GM12878 (cell line): ENCODE measurements around the gene MAP3K5. TPM values are rescaled to one million over a fixed set of nuclear protein-coding genes. Genes with fewer than 3 reads are reported as not detected.

ENCODE experiments used
- ATAC-seq: fragments of 200-7000 bp; cut with Tn5 transposase; 3 replicates; pipeline ENCODE4 v1.9.1; 2020; ENCODE audit warnings: mild to moderate bottlenecking, moderate library complexity
- BruUV-seq: library from RNA; stranded (reverse); fragments of 400-500 nt; replicated peaks from 2 replicates; lab custom pipeline; 2021; lab: Mats Ljungman, UMichigan
- CTCF ChIA-PET: fragments of 300-600 bp; sonication (Branson Sonifier 250); formaldehyde crosslinking; extraction: SDS; loops from one replicate; lab custom pipeline; 2021; ENCODE audit warnings: inconsistent platforms; lab: Yijun Ruan, JAX
- POLR2A ChIA-PET: fragments of 350-600 bp; formaldehyde crosslinking; extraction: SDS; loops from one replicate; lab custom pipeline; 2021; ENCODE audit warnings: inconsistent platforms; lab: Charles Lee
- RAD21 ChIA-PET: fragments of 300-600 bp; sonication (Branson Sonifier 250); formaldehyde crosslinking; loops from one replicate; lab custom pipeline; 2023; ENCODE audit warnings: antibody characterized with exemption; ENCODE audit not compliant: unreplicated experiment; lab: Charles Lee
- SMC1A ChIA-PET: fragments of 300-600 bp; sonication (Branson Sonifier 250); formaldehyde crosslinking; loops from one replicate; lab custom pipeline; 2023; ENCODE audit not compliant: unreplicated experiment, uncharacterized antibody; lab: Charles Lee
- DNase-seq: peaks from one replicate; pipeline ENCODE4 v3.0.0-alpha.2; 2011; ENCODE audit warnings: low read depth, low spot score
- FAIRE-seq: peaks from 3 replicates; lab custom pipeline; 2011; peaks lifted over from hg19 to GRCh38; lab: Jason Lieb, UNC
- H2AFZ ChIP-seq: 2 replicates; pipeline ENCODE4 v1.6.0; 2011; ENCODE audit warnings: low read depth, low read length, control low read depth; ENCODE audit not compliant: control insufficient read depth
- H3K27ac ChIP-seq: 2 replicates; pipeline ENCODE4 v1.5.1; 2011; ENCODE audit warnings: control low read depth; ENCODE audit not compliant: control insufficient read depth, insufficient read depth
- H3K27me3 ChIP-seq, 2 experiments: replicated peaks in 1 of 2; 2 replicates each; pipeline versions ENCODE4 v1.6.0 to v1.6.1; 2011; ENCODE audit warnings: low read length in 1 of 2; ENCODE audit not compliant: control insufficient read depth in 2 of 2, insufficient read depth in 2 of 2
- H3K36me3 ChIP-seq, 2 experiments: 2 replicates each; pipeline ENCODE4 v1.5.1; 2011; ENCODE audit warnings: low read length in 1 of 2; ENCODE audit not compliant: control insufficient read depth in 2 of 2, insufficient read depth in 2 of 2
- H3K4me1 ChIP-seq: 2 replicates; pipeline ENCODE4 v1.6.1; 2011; ENCODE audit warnings: mild to moderate bottlenecking, low read length, moderate library complexity, mixed read lengths; ENCODE audit not compliant: control insufficient read depth, insufficient read depth
- H3K4me2 ChIP-seq: 2 replicates; pipeline ENCODE4 v1.6.0; 2011; ENCODE audit warnings: control low read depth; ENCODE audit not compliant: control insufficient read depth, insufficient read depth
- H3K4me3 ChIP-seq: fragments of 200-600 bp; sonication (generic); 2 replicates; pipeline ENCODE4 v1.5.1; 2016
- H3K79me2 ChIP-seq: 2 replicates; pipeline ENCODE4 v1.6.0; 2011; ENCODE audit warnings: low read length; ENCODE audit not compliant: control insufficient read depth, insufficient read depth
- H3K9ac ChIP-seq: 2 replicates; pipeline ENCODE4 v1.8.0; 2011; ENCODE audit warnings: low read length, control low read depth, mixed read lengths; ENCODE audit not compliant: control insufficient read depth, insufficient read depth
- H3K9me3 ChIP-seq: replicated peaks from 3 replicates; pipeline ENCODE4 v1.5.1; 2011; ENCODE audit warnings: mild to moderate bottlenecking, low read length; ENCODE audit not compliant: control insufficient read depth, insufficient read depth
- H4K20me1 ChIP-seq: 2 replicates; pipeline ENCODE4 v1.6.0; 2011; ENCODE audit not compliant: control insufficient read depth, insufficient read depth
- BHLHE40 ChIP-seq, 2 experiments: fragments of 450-650 bp in 1 of 2; IDR thresholded peaks; 2 replicates each; pipeline ENCODE4 v1.6.1; 2011 to 2017; ENCODE audit warnings: low read depth in 2 of 2, borderline replicate concordance in 1 of 2, improper control_type of control experiment in 1 of 2, low read length in 1 of 2, mild to moderate bottlenecking in 1 of 2
- EGR1 ChIP-seq, 2 experiments: IDR thresholded peaks; 1 replicate in 1 of 2; 2 replicates in 1 of 2; pipeline ENCODE4 v1.6.1; 2011 to 2012; ENCODE audit warnings: low read depth in 2 of 2, low read length in 2 of 2, borderline replicate concordance in 1 of 2, mild to moderate bottlenecking in 1 of 2, moderate library complexity in 1 of 2
- JUNB ChIP-seq: IDR thresholded peaks from 2 replicates; pipeline ENCODE4 v1.6.1; 2016; ENCODE audit warnings: antibody characterized with exemption, mild to moderate bottlenecking
- PAX5 ChIP-seq: IDR thresholded peaks from 2 replicates; pipeline ENCODE4 v1.6.1; 2011; ENCODE audit warnings: low read depth, low read length, borderline replicate concordance
- RFX5 ChIP-seq: IDR thresholded peaks from 2 replicates; pipeline ENCODE4 v1.6.1; 2011; ENCODE audit warnings: low read depth, low read length, improper control_type of control experiment
- SMAD1 ChIP-seq: fragments of 450-650 bp; IDR thresholded peaks from 2 replicates; pipeline ENCODE4 v1.6.1; 2018; ENCODE audit warnings: mild to moderate bottlenecking, low read depth; ENCODE audit not compliant: partially characterized antibody
- SP1 ChIP-seq: IDR thresholded peaks from one replicate; pipeline ENCODE4 v1.6.1; 2011; ENCODE audit warnings: low read depth, low read length
- TCF7 ChIP-seq: IDR thresholded peaks from 2 replicates; pipeline ENCODE4 v1.6.1; 2014; ENCODE audit warnings: antibody characterized with exemption, borderline replicate concordance
- YY1 ChIP-seq: IDR thresholded peaks from 2 replicates; pipeline ENCODE4 v1.6.1; 2011; ENCODE audit warnings: low read depth, mild to moderate bottlenecking, low read length
- ZZZ3 ChIP-seq: IDR thresholded peaks from 2 replicates; pipeline ENCODE4 v1.6.1; 2011; ENCODE audit warnings: low read depth; ENCODE audit not compliant: control insufficient read depth, insufficient read length
- WGBS: methylation state at CpG from one replicate; pipeline ENCODE4 v1.1.6; 2016; ENCODE audit warnings: low lambda C conversion rate; ENCODE audit not compliant: insufficient replicate concordance, insufficient coverage; ENCODE audit errors: missing lambda C conversion rate; 5-methylcytosine and 5-hydroxymethylcytosine counted together
- in situ Hi-C: fragments of 300-500 bp; cut with MboI; formaldehyde crosslinking; loops from 9 replicates; pipeline ENCODE4 v1.14.3; 2018; ENCODE audit warnings: mixed read lengths
- intact Hi-C: fragments of 100-400 bp; cut with micrococcal nuclease; formaldehyde crosslinking; loops from one replicate; pipeline ENCODE4 v1.14.2; 2022; ENCODE audit not compliant: unreplicated experiment
- polyA plus RNA-seq, 11 experiments: library from polyadenylated mRNA; depleted of rRNA in 4 of 11; unstranded in 6 of 11; stranded (reverse) in 5 of 11; fragments of >200 nt; fragmentation: Nextera tagmentation in 4 of 11; fragmentation: Illumina TruSeq in 1 of 11; extraction: Ambion mirVana in 4 of 11; extraction: Trizol in 1 of 11; gene quantifications; 1 replicate in 1 of 11; 2 replicates in 10 of 11; pipeline versions ENCODE4 v1.2.1 to v1.2.3, GENCODE V29; 2011 to 2016; ENCODE audit warnings: inconsistent platforms in 2 of 11, missing spikeins in 2 of 11, low read depth in 1 of 11
- total RNA-seq, 4 experiments: library from RNA; depleted of rRNA in 3 of 4; stranded (reverse); fragments of >200 nt in 3 of 4; fragmentation: Illumina TruSeq in 1 of 4; extraction: Trizol in 1 of 4; gene quantifications; 2 replicates each; pipeline versions ENCODE4 v1.2.1 to v1.2.3, GENCODE V29; 2013 to 2021
- TF ChIP-seq, protein P1 (sequence below): fragments of 450-650 bp; IDR thresholded peaks from 2 replicates; pipeline ENCODE4 v1.6.1; 2017; ENCODE audit warnings: low read depth, mild to moderate bottlenecking, moderate library complexity

The MAP3K5 gene
- total and polyA plus RNA-seq, 10 of the 15 experiments (the other 5 are each of a cell fraction or from before 2014, with no cell fraction given) = 5.4 to 34.3 (median 26.4) TPM

DNA sequence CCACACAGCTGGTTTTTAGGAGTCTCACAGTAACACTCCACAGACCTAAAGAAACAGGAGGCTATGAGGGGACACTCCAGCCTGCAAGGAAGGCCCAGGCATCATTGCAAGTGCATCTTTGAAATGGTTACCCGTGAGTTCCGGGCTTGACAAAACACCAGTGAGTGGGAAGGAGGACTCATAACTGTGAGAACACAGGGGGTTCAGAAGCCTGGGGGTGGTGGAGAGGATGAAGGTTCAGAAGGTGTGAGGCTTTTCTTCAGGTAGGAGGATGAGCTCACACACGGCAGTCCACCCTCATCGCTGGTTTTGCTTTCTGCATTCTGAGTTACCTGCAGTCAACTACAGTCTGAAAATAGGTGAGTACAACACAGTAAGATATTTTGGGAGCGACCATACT lies 282.0 kb downstream of the MAP3K5 start:
- H3K27me3 ChIP-seq = no peaks in the 10 kb centered on the region
- ChIA-PET POLR2A (no interaction called here), RAD21 (no interaction called here), SMC1A (interaction anchor here (0.6 kb wide), 1 partner anchor 192 kb away, joined by 3 read pairs; no protein-coding TSS in a partner anchor), CTCF (no interaction called here)
- no peak overlapping the region for H2AFZ ChIP-seq
- ATAC-seq (no peak), FAIRE-seq (no peak), DNase-seq (no peak)
- 49% methylated on average over 5 of the region's 5 CpGs for WGBS
- no peaks in the 10 kb centered on the region for H3K9me3 ChIP-seq
- in situ Hi-C loops (no loop called here), intact Hi-C loops (no loop called here)
- no peak overlapping the region for H3K4me2 ChIP-seq
- no peak overlapping the region for H3K9ac ChIP-seq
- no peaks in the 10 kb centered on the region for H3K36me3 ChIP-seq
- no peaks in the 10 kb centered on the region for H4K20me1 ChIP-seq
- no peaks in the 10 kb centered on the region for H3K4me1 ChIP-seq
- TF ChIP-seq, protein P1, sequence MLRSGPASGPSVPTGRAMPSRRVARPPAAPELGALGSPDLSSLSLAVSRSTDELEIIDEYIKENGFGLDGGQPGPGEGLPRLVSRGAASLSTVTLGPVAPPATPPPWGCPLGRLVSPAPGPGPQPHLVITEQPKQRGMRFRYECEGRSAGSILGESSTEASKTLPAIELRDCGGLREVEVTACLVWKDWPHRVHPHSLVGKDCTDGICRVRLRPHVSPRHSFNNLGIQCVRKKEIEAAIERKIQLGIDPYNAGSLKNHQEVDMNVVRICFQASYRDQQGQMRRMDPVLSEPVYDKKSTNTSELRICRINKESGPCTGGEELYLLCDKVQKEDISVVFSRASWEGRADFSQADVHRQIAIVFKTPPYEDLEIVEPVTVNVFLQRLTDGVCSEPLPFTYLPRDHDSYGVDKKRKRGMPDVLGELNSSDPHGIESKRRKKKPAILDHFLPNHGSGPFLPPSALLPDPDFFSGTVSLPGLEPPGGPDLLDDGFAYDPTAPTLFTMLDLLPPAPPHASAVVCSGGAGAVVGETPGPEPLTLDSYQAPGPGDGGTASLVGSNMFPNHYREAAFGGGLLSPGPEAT = no peak
- TF ChIP-seq TCF7 = no peak
- no peak for TF ChIP-seq EGR1 (IDR thresholded peaks at IDR 0.05; ENCODE audit: borderline replicate concordance in 1 of 2, low read depth in 2 of 2, low read length in 2 of 2)
- TF ChIP-seq RFX5 = no peak
- TF ChIP-seq JUNB = no peak
- no peak for TF ChIP-seq SP1
- TF ChIP-seq BHLHE40 (IDR thresholded peaks at IDR 0.05; ENCODE audit: borderline replicate concordance in 1 of 2, low read depth in 2 of 2, low read length in 1 of 2) = no peak
- no peak for TF ChIP-seq SMAD1
- no peak for TF ChIP-seq PAX5
- TF ChIP-seq ZZZ3 = no peak
- no peak for TF ChIP-seq YY1
- no peak overlapping the region for H3K4me3 ChIP-seq
- no peak overlapping the region for H3K27ac ChIP-seq
- BruUV-seq = no TSS peak
- no peaks in the 10 kb centered on the region for H3K79me2 ChIP-seq
